ENCODE data around the gene E2F6. TPM values are rescaled to one million over a fixed set of nuclear protein-coding genes. Genes with fewer than 3 reads are reported as not detected.

The E2F6 gene
- total and polyA plus RNA-seq, 2 donors from 2014 or later = 7.8 to 12.7 TPM

DNA sequence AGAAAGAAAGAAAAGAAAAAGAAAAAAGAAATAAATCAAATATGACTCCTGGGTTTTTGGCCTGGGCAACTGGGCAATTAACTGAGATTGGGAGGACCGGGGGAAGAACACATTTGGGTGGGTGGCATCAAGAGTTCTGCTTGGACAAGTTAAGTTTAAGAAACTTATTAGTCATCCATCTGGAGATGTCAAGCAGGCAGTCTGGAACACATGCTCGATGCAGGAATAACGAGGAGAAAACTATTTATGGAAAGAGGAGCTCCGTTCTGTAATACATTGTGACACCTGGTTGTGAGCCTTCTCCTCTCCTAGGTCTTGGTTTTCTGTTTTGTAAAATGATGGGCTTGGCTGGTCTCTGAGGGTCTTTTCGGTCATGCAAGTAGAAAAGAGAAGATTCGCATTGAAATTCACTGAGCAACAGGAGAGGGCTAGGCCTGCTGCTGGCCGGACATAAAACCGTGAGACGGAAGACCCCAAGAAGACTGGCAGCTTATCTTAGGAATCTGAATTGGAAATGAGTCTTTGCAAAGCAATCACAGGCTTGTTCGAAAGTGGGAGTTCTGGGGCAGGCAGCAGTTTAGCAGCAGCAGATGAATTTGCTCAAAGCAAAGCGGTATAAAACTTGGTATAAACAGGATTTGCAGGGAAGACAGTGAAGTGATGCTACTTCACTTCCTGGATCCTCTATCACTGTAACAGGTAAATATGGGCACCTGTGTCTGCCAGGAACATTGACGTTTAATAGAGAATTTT lies 51.4 kb downstream of the E2F6 start:
- intact Hi-C loops (cut with DNase I) = loop anchor here (10.0 kb wide), 1 partner anchor 180 kb away; no protein-coding TSS in a partner anchor
- TF ChIP-seq, protein P1, sequence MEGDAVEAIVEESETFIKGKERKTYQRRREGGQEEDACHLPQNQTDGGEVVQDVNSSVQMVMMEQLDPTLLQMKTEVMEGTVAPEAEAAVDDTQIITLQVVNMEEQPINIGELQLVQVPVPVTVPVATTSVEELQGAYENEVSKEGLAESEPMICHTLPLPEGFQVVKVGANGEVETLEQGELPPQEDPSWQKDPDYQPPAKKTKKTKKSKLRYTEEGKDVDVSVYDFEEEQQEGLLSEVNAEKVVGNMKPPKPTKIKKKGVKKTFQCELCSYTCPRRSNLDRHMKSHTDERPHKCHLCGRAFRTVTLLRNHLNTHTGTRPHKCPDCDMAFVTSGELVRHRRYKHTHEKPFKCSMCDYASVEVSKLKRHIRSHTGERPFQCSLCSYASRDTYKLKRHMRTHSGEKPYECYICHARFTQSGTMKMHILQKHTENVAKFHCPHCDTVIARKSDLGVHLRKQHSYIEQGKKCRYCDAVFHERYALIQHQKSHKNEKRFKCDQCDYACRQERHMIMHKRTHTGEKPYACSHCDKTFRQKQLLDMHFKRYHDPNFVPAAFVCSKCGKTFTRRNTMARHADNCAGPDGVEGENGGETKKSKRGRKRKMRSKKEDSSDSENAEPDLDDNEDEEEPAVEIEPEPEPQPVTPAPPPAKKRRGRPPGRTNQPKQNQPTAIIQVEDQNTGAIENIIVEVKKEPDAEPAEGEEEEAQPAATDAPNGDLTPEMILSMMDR (IDR thresholded peaks at IDR 0.05; ENCODE audit: borderline replicate concordance, extremely low read depth, insufficient read depth) = no peak
- Histone ChIP-seq H3K4me1 (ENCODE audit: control insufficient read depth in 2 of 3, insufficient read depth in 2 of 3, low read depth in 1 of 3, low read length in 3 of 3) (peaks cover 0 to 8% (median 5%) of the 10 kb centered on the region in 3 donors), H3K9ac (ENCODE audit: low read length in 3 of 3) (no peak overlapping the region), H3K4me3 (ENCODE audit: low read length in 3 of 3) (no peak overlapping the region), H3K27ac (ENCODE audit: low read depth in 2 of 2, low read length in 2 of 2) (no peak overlapping the region), H3K9me3 (ENCODE audit: control insufficient read depth in 2 of 3, insufficient read depth in 1 of 3, low read length in 3 of 3) (peaks cover 0 to 4% (median 0%) of the 10 kb centered on the region in 3 donors), H3K36me3 (ENCODE audit: control insufficient read depth in 2 of 3, insufficient read depth in 3 of 3, low read length in 3 of 3) (no peaks in the 10 kb centered on the region), H3K27me3 (ENCODE audit: control insufficient read depth, insufficient read depth, low read length) (no peaks in the 10 kb centered on the region)
- FAIRE-seq (no peak), DNase-seq (peak in 1 of 5 donors; percentile 14)

DNA sequence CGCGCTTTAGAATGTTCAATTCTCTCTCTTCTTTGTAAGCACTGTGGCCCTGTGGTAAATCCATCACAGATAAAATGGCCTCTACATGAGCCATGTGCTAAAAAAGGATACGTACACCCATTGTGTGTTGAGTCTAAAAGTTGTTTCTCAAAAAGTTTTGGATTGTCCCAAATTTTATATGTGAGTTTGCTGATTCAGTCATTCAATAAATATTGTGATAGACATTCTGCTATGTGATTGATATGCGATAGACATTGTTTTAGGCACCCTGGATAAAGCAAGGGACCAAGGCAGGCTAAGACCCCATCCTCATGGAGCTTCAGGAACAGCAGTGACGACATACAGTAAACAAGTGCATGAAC lies 53.5 kb downstream of the E2F6 start:
- Histone ChIP-seq H3K9me3 (ENCODE audit: control insufficient read depth in 2 of 3, insufficient read depth in 1 of 3, low read length in 3 of 3) (no peaks in the 10 kb centered on the region), H3K9ac (ENCODE audit: low read length in 3 of 3) (peak overlapping the region in 1 of 3 donors; percentile 10), H3K27me3 (ENCODE audit: control insufficient read depth, insufficient read depth, low read length) (no peaks in the 10 kb centered on the region), H3K36me3 (ENCODE audit: control insufficient read depth in 2 of 3, insufficient read depth in 3 of 3, low read length in 3 of 3) (no peaks in the 10 kb centered on the region), H3K4me3 (ENCODE audit: low read length in 3 of 3) (peak overlapping the region in 1 of 3 donors; percentile 65), H3K4me1 (ENCODE audit: control insufficient read depth in 2 of 3, insufficient read depth in 2 of 3, low read depth in 1 of 3, low read length in 3 of 3) (peaks cover 0 to 8% (median 5%) of the 10 kb centered on the region in 3 donors), H3K27ac (ENCODE audit: low read depth in 2 of 2, low read length in 2 of 2) (no peak overlapping the region)
- TF ChIP-seq, protein P1 (IDR thresholded peaks at IDR 0.05; ENCODE audit: borderline replicate concordance, extremely low read depth, insufficient read depth) = no peak
- intact Hi-C loops (cut with DNase I) = loop anchor here (10.0 kb wide), 1 partner anchor 178 kb away; no protein-coding TSS in a partner anchor
- FAIRE-seq (no peak), DNase-seq (no peak)

DNA sequence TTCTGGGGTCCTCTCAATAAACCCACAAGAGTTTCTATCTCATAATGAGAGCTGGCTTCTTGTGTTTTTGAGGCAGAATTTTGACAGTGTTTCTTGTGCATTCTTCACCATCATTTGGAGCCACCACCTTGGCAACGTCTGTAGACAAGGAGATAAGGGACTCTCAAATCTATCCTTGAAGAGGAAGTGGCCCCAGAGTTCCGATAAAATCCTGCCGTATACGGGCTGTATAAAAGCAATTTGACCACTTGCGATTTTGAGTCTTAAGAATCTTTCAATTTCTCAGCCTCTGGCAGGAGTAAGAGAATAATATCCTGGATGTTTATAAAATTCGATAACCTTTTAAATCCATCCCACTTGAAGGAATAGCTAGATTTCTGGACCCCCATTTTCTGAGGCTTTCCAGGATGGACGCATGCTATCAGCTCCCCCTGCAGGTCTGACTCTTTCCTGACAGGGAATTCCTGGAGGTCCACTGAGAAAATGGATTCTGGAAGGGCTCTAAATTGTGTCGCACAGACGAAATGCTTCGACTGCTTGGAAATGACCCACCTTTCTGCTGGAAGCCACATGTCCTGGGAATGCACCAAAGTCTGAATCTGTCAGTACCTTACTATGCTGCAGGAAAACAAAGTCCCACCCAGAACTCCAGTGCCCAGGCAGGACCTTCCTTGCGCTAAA lies 54.1 kb downstream of the E2F6 start:
- Histone ChIP-seq H3K4me3 (ENCODE audit: low read length in 3 of 3) (peak overlapping the region in 2 of 3 donors; percentile 50 to 65), H3K27ac (ENCODE audit: low read depth in 2 of 2, low read length in 2 of 2) (no peak overlapping the region), H3K27me3 (ENCODE audit: control insufficient read depth, insufficient read depth, low read length) (no peaks in the 10 kb centered on the region), H3K4me1 (ENCODE audit: control insufficient read depth in 2 of 3, insufficient read depth in 2 of 3, low read depth in 1 of 3, low read length in 3 of 3) (peaks cover 0 to 8% (median 5%) of the 10 kb centered on the region in 3 donors), H3K36me3 (ENCODE audit: control insufficient read depth in 2 of 3, insufficient read depth in 3 of 3, low read length in 3 of 3) (no peaks in the 10 kb centered on the region), H3K9ac (ENCODE audit: low read length in 3 of 3) (peak overlapping the region in 1 of 3 donors; percentile 10), H3K9me3 (ENCODE audit: control insufficient read depth in 2 of 3, insufficient read depth in 1 of 3, low read length in 3 of 3) (no peaks in the 10 kb centered on the region)
- peak in 3 of 5 donors; percentile 54 to 78 (median 68) for DNase-seq
- intact Hi-C loops (cut with DNase I) = loop anchor here (10.0 kb wide), 1 partner anchor 177 kb away; no protein-coding TSS in a partner anchor
- no peak for FAIRE-seq
- TF ChIP-seq, protein P1 (IDR thresholded peaks at IDR 0.05; ENCODE audit: borderline replicate concordance, extremely low read depth, insufficient read depth) = peak; percentile 89
